K562 (cell line): ENCODE measurements around the gene ADAM8. TPM values are rescaled to one million over a fixed set of nuclear protein-coding genes. Genes with fewer than 3 reads are reported as not detected.
A peak's percentile ranks its signal among the peaks of the same experiment; 100 is the strongest.

Experiments
- ATAC-seq: fragments of 200-7000 bp; cut with Tn5 transposase; 3 replicates; pipeline ENCODE4 v1.9.1; 2020; ENCODE audit warnings: moderate library complexity
- BruUV-seq: library from RNA; stranded (reverse); fragments of 400-500 nt; replicated peaks from 2 replicates; lab custom pipeline; 2021; lab: Mats Ljungman, UMichigan
- CTCF ChIA-PET: fragments of 300-600 bp; formaldehyde crosslinking; extraction: SDS; loops from one replicate; lab custom pipeline; 2021; ENCODE audit warnings: low intra/inter-chr PET ratio; lab: Yijun Ruan, JAX
- POLR2A ChIA-PET: fragments of 300-600, 350-650 bp; sonication (Branson Sonifier 250); formaldehyde crosslinking; extraction: SDS; loops from one replicate; lab custom pipeline; 2021; ENCODE audit warnings: antibody characterized with exemption, inconsistent platforms; lab: Yijun Ruan, JAX
- DNase-seq, 4 experiments: peaks; one replicate each; pipeline versions ENCODE4 v3.0.0 to v3.0.0-alpha.2; 2011 to 2018; ENCODE audit warnings: low spot score in 3 of 4, mixed read lengths in 3 of 4; ENCODE audit errors: extremely low read depth in 1 of 4
- FAIRE-seq: peaks from 2 replicates; lab custom pipeline; 2011; peaks lifted over from hg19 to GRCh38; lab: Jason Lieb, UNC
- H2AFZ ChIP-seq: 2 replicates; pipeline ENCODE4 v1.6.0; 2011; ENCODE audit warnings: low read depth, low read length, control low read depth, inconsistent platforms
- H3K27ac ChIP-seq: fragments of 200-600 bp; 3 replicates; pipeline ENCODE4 v1.8.0; 2011; ENCODE audit warnings: low read depth, mild to moderate bottlenecking, control low read depth, inconsistent platforms, low read length, moderate library complexity, mixed read lengths; ENCODE audit errors: extremely low read depth
- H3K27me3 ChIP-seq, 2 experiments: fragments of 300-600 bp in 1 of 2; 2 replicates in 1 of 2; 3 replicates in 1 of 2; pipeline versions ENCODE4 v1.6.0 to v1.8.0; 2011; ENCODE audit warnings: inconsistent platforms in 2 of 2, low read length in 2 of 2, mild to moderate bottlenecking in 1 of 2, mixed read lengths in 1 of 2, moderate library complexity in 1 of 2; ENCODE audit not compliant: control insufficient read depth in 2 of 2, insufficient read depth in 2 of 2
- H3K36me3 ChIP-seq: fragments of 300-600 bp; 3 replicates; pipeline ENCODE4 v1.8.0; 2011; ENCODE audit warnings: mild to moderate bottlenecking, low read length, inconsistent platforms; ENCODE audit not compliant: control insufficient read depth, insufficient read depth
- H3K4me1 ChIP-seq, 2 experiments: fragments of 200-600 bp in 1 of 2; replicated peaks in 1 of 2; 2 replicates in 1 of 2; 3 replicates in 1 of 2; pipeline versions ENCODE4 v1.5.1 to v1.8.0; 2011; ENCODE audit warnings: inconsistent platforms in 2 of 2, low read length in 2 of 2, mild to moderate bottlenecking in 1 of 2, mixed read lengths in 1 of 2, moderate library complexity in 1 of 2; ENCODE audit not compliant: control insufficient read depth in 2 of 2, insufficient read depth in 2 of 2
- H3K4me2 ChIP-seq: 2 replicates; pipeline ENCODE4 v1.6.1; 2011; ENCODE audit warnings: low read length, control low read depth, inconsistent platforms, mixed read lengths; ENCODE audit not compliant: insufficient read depth
- H3K4me3 ChIP-seq: fragments of 200-600 bp; sonication (generic), shearing (Covaris generic); 2 replicates; pipeline ENCODE4 v1.5.1; 2016; ENCODE audit warnings: control low read depth, inconsistent platforms
- H3K79me2 ChIP-seq: fragments of 200-600 bp; 3 replicates; pipeline ENCODE4 v1.8.0; 2011; ENCODE audit warnings: low read length, inconsistent platforms; ENCODE audit not compliant: control insufficient read depth, insufficient read depth
- H3K9ac ChIP-seq, 2 experiments: 2 replicates each; pipeline versions ENCODE4 v1.6.0 to v1.6.1; 2011; ENCODE audit warnings: low read depth in 2 of 2, low read length in 2 of 2, control low read depth in 1 of 2, inconsistent platforms in 1 of 2, mild to moderate bottlenecking in 1 of 2, mixed read lengths in 1 of 2; ENCODE audit not compliant: insufficient read depth in 1 of 2
- H3K9me1 ChIP-seq: one replicate; pipeline ENCODE4 v1.6.0; 2011; ENCODE audit warnings: inconsistent platforms, mild to moderate bottlenecking, low read length, moderate library complexity; ENCODE audit not compliant: control insufficient read depth, insufficient read depth
- H3K9me3 ChIP-seq: replicated peaks from 2 replicates; pipeline ENCODE4 v1.5.1; 2011; ENCODE audit warnings: low read depth, low read length, inconsistent platforms; ENCODE audit not compliant: control insufficient read depth, insufficient read depth
- H4K20me1 ChIP-seq: replicated peaks from 2 replicates; pipeline ENCODE4 v1.6.1; 2011; ENCODE audit warnings: low read length, inconsistent platforms, mixed read lengths; ENCODE audit not compliant: control insufficient read depth, insufficient read depth
- ATF6 ChIP-seq: sonication (generic); formaldehyde crosslinking; IDR thresholded peaks from 2 replicates; pipeline ENCODE4 v1.4.0; 2020; ENCODE audit warnings: mild to moderate bottlenecking, missing genetic modification reagents
- CBFB ChIP-seq: sonication (generic); formaldehyde crosslinking; IDR thresholded peaks from 2 replicates; pipeline ENCODE4 v1.4.0; 2020; ENCODE audit warnings: mild to moderate bottlenecking, missing genetic modification reagents
- HDGF ChIP-seq: fragments of 450-650 bp; IDR thresholded peaks from 2 replicates; pipeline ENCODE4 v1.6.1; 2016
- KDM2B ChIP-seq: fragments of 250-450 bp; sonication (Bioruptor Pico); IDR thresholded peaks from 2 replicates; pipeline ENCODE4 v1.8.0; 2021; ENCODE audit warnings: mild to moderate bottlenecking, moderate library complexity
- MAFK ChIP-seq: IDR thresholded peaks from 2 replicates; pipeline ENCODE4 v1.6.1; 2011; ENCODE audit warnings: low read length, improper control_type of control experiment
- NFIC ChIP-seq: fragments of 450-650 bp; IDR thresholded peaks from 2 replicates; pipeline ENCODE4 v1.6.1; 2017; ENCODE audit warnings: mild to moderate bottlenecking, inconsistent platforms
- NR3C1 ChIP-seq: sonication (generic); formaldehyde crosslinking; IDR thresholded peaks from 2 replicates; pipeline ENCODE4 v1.8.1; 2022; ENCODE audit warnings: missing genetic modification reagents
- PHF20 ChIP-seq: fragments of 450-650 bp; IDR thresholded peaks from 2 replicates; pipeline ENCODE4 v1.6.1; 2018; ENCODE audit not compliant: partially characterized antibody
- RAD21 ChIP-seq, 2 experiments: fragments of 250-450 bp in 1 of 2; fragments of 450-650 bp in 1 of 2; sonication (Bioruptor Pico) in 1 of 2; formaldehyde crosslinking in 1 of 2; IDR thresholded peaks in 1 of 2; conservative IDR thresholded peaks in 1 of 2; 2 replicates each; pipeline versions ENCODE4 v1.4.0 to v1.8.0; 2020 to 2022; ENCODE audit warnings: mild to moderate bottlenecking in 2 of 2, moderate library complexity in 1 of 2
- RBFOX2 ChIP-seq: fragments of 200-400 bp; formaldehyde crosslinking; IDR thresholded peaks from 2 replicates; pipeline ENCODE4 v1.6.1; 2017; ENCODE audit warnings: low read depth, mild to moderate bottlenecking, low read length, moderate library complexity
- RERE ChIP-seq: sonication (generic); formaldehyde crosslinking; IDR thresholded peaks from 2 replicates; pipeline ENCODE4 v1.8.0; 2023; ENCODE audit warnings: missing genetic modification reagents, mild to moderate bottlenecking, borderline replicate concordance
- TCF7 ChIP-seq: sonication (generic); IDR thresholded peaks from 2 replicates; pipeline ENCODE4 v1.6.1; 2016; ENCODE audit warnings: antibody characterized with exemption, borderline replicate concordance
- USF1 ChIP-seq: sonication (generic); formaldehyde crosslinking; IDR thresholded peaks from 2 replicates; pipeline ENCODE4 v1.9.0; 2022; ENCODE audit warnings: mild to moderate bottlenecking, missing genetic modification reagents
- ZNF408 ChIP-seq: fragments of 250-450 bp; sonication (Bioruptor Pico); IDR thresholded peaks from 2 replicates; pipeline ENCODE4 v1.4.0; 2020; ENCODE audit warnings: low read depth, mild to moderate bottlenecking, moderate library complexity
- ZNF431 ChIP-seq: sonication (generic); formaldehyde crosslinking; IDR thresholded peaks from 2 replicates; pipeline ENCODE4 v1.8.0; 2022; ENCODE audit warnings: mild to moderate bottlenecking, missing genetic modification reagents
- WGBS: fragments of 100-300 bp; shearing (Covaris generic); methylation state at CpG from one replicate; pipeline ENCODE4 v1.1.6; 2016; ENCODE audit warnings: low coverage, mixed read lengths; ENCODE audit not compliant: insufficient coverage; ENCODE audit errors: missing lambda C conversion rate; 5-methylcytosine and 5-hydroxymethylcytosine counted together
- in situ Hi-C: fragments of 300-500 bp; cut with MboI; formaldehyde crosslinking; loops from 4 replicates; pipeline ENCODE4 v1.15.0; 2018; ENCODE audit warnings: inconsistent platforms, mixed read lengths
- intact Hi-C: fragments of 100-400 bp; cut with micrococcal nuclease; formaldehyde crosslinking; loops from 2 replicates; pipeline ENCODE4 v1.14.2; 2022
- polyA plus RNA-seq, 8 experiments: library from polyadenylated mRNA; depleted of rRNA in 4 of 8; stranded (reverse) in 5 of 8; unstranded in 3 of 8; fragments of >200 nt; fragmentation: Nextera tagmentation in 2 of 8; fragmentation: Illumina TruSeq in 1 of 8; extraction: Ambion mirVana in 2 of 8; extraction: Trizol in 1 of 8; gene quantifications; 2 replicates each; pipeline versions ENCODE4 v1.2.1 to v1.2.3, GENCODE V29; 2011 to 2014; ENCODE audit warnings: inconsistent platforms in 1 of 8, missing spikeins in 1 of 8
- total RNA-seq, 7 experiments: library from RNA; depleted of rRNA in 6 of 7; stranded (reverse); fragments of >200 nt in 6 of 7; fragmentation: Illumina TruSeq in 2 of 7; extraction: Trizol in 2 of 7; gene quantifications; 2 replicates each; pipeline versions ENCODE4 v1.2.1 to v1.2.3, GENCODE V29; 2011 to 2021; ENCODE audit warnings: low replicate concordance in 1 of 7

The ADAM8 gene
- total and polyA plus RNA-seq, 9 of the 15 experiments (the other 6 are each of a cell fraction or from before 2014, with no cell fraction given) = 0.07 to 7.0 (median 1.1) TPM

GRCh38 chr10:133257489-133258065 is 19.1 kb downstream of the ADAM8 start:
- Histone ChIP-seq H3K27me3 (no peaks in the 10 kb centered on the region), H3K27ac (no peak overlapping the region; the same call in 1 of the 3 replicates)
- peak; percentile 53 to 77 (median 58) for DNase-seq
- no peak for TF ChIP-seq ZNF408 (CRISPR knock-in tag)
- TF ChIP-seq RAD21 (CRISPR knock-in tag; conservative IDR thresholded peaks at IDR 0.05 in 1 of 2, IDR thresholded peaks at IDR 0.05 in 1 of 2) = peak; percentile 56 to 72
- TF ChIP-seq NFIC = peak; percentile 26; the same call in 1 of the 2 replicates
- no peak for TF ChIP-seq USF1
- TF ChIP-seq ZNF431 = no peak
- no peak for TF ChIP-seq NR3C1 (CRISPR knock-in tag)
- TF ChIP-seq HDGF = no peak
- TF ChIP-seq ATF6 (CRISPR knock-in tag) = 0 out of 2 replicates have a peak, but pooled peaks have one; percentile 38
- TF ChIP-seq MAFK = no peak
- TF ChIP-seq PHF20 = peak; percentile 16
- TF ChIP-seq TCF7 = no peak
- no peak for TF ChIP-seq KDM2B (CRISPR knock-in tag)
- no peak for TF ChIP-seq RERE (CRISPR knock-in tag)
- no peak for TF ChIP-seq CBFB (CRISPR knock-in tag)
- peak; percentile 73 for TF ChIP-seq RBFOX2

More at GRCh38 chr10:133257489-133258065, 19.1 kb downstream of the ADAM8 start:
- peak overlapping the region; percentile 75 for H2AFZ ChIP-seq
- H3K36me3 ChIP-seq = no peaks in the 10 kb centered on the region
- intact Hi-C loops = no loop called here
- CTCF ChIA-PET = interaction anchor here (0.5 kb wide), 1 partner anchor 61 kb away, joined by 3 read pairs; no protein-coding TSS in a partner anchor
- POLR2A ChIA-PET = interaction anchor here (0.6 to 4.6 kb wide), 6 partner anchors 9 to 331 kb away, joined by 3 to 18 read pairs (median 5); no protein-coding TSS in a partner anchor
- H3K4me2 ChIP-seq = peak overlapping the region; percentile 68
- 3% methylated on average over 18 of the region's 27 CpGs for WGBS
- H3K9me3 ChIP-seq = no peaks in the 10 kb centered on the region
- no peak overlapping the region for H3K4me3 ChIP-seq
- FAIRE-seq (peak; percentile 64), ATAC-seq (peak; percentile 71)
- H3K9me1 ChIP-seq = no peaks in the 10 kb centered on the region
- no peaks in the 10 kb centered on the region for H3K79me2 ChIP-seq
- H4K20me1 ChIP-seq = no peaks in the 10 kb centered on the region
- H3K9ac ChIP-seq = peak overlapping the region; percentile 8 to 88; a peak in 3 of 4 replicates
- H3K4me1 ChIP-seq = peaks cover 2 to 69% of the 10 kb centered on the region in 2 experiments; a peak in 3 of 5 replicates
- BruUV-seq = no TSS peak
- in situ Hi-C loops = no loop called here
